PC-3 (cell line): Measurements from ENCODE around the gene TWSG1.

Source experiments
- EZH2 ChIP-seq: fragments of 300-600 bp; sonication (generic); IDR thresholded peaks from one replicate; pipeline ENCODE4 v1.6.1; 2017; ENCODE audit warnings: antibody characterized with exemption, mild to moderate bottlenecking, low read length; ENCODE audit not compliant: unreplicated experiment
- EZH2phosphoT487 ChIP-seq: fragments of 300-600 bp; sonication (generic); IDR thresholded peaks from 2 replicates; pipeline ENCODE4 v1.6.1; 2018; ENCODE audit warnings: mild to moderate bottlenecking, antibody characterized with exemption, low read length, borderline replicate concordance
- TF ChIP-seq, protein P1 (sequence below): fragments of 300-600 bp; sonication (generic); conservative IDR thresholded peaks from 2 replicates; pipeline ENCODE4 v1.5.1; 2017; ENCODE audit warnings: antibody characterized with exemption, low read depth, mild to moderate bottlenecking, low read length

- TF ChIP-seq, protein P1, sequence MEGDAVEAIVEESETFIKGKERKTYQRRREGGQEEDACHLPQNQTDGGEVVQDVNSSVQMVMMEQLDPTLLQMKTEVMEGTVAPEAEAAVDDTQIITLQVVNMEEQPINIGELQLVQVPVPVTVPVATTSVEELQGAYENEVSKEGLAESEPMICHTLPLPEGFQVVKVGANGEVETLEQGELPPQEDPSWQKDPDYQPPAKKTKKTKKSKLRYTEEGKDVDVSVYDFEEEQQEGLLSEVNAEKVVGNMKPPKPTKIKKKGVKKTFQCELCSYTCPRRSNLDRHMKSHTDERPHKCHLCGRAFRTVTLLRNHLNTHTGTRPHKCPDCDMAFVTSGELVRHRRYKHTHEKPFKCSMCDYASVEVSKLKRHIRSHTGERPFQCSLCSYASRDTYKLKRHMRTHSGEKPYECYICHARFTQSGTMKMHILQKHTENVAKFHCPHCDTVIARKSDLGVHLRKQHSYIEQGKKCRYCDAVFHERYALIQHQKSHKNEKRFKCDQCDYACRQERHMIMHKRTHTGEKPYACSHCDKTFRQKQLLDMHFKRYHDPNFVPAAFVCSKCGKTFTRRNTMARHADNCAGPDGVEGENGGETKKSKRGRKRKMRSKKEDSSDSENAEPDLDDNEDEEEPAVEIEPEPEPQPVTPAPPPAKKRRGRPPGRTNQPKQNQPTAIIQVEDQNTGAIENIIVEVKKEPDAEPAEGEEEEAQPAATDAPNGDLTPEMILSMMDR = no peak
- TF ChIP-seq EZH2 (no peak), EZH2phosphoT487 (no peak)
Measured at GRCh38 chr18:9400197-9400596, 65.6 kb downstream of the TWSG1 start.
